Neural crest cell (in vitro differentiated cells): ENCODE measurements around the gene UPB1. TPM values are rescaled to one million over a fixed set of nuclear protein-coding genes. Genes with fewer than 3 reads are reported as not detected.

Source experiments
- DNase-seq: peaks from one replicate; pipeline ENCODE4 v3.0.0; 2021; ENCODE audit warnings: low read depth, mixed read lengths, low spot score
- H3K27ac Mint-ChIP-seq: one replicate; pipeline ENCODE4 v1.8.0; 2021; ENCODE audit warnings: mild to moderate bottlenecking, mixed read lengths; ENCODE audit not compliant: unreplicated experiment
- H3K27me3 Mint-ChIP-seq: 2 replicates; pipeline ENCODE4 v1.8.0; 2021; ENCODE audit warnings: low read depth, mild to moderate bottlenecking, mixed read lengths
- H3K36me3 Mint-ChIP-seq: 2 replicates; pipeline ENCODE4 v1.8.0; 2021; ENCODE audit warnings: low read depth, mild to moderate bottlenecking, mixed read lengths
- H3K4me1 Mint-ChIP-seq: 2 replicates; pipeline ENCODE4 v1.8.0; 2021; ENCODE audit warnings: mixed read lengths
- H3K4me3 Mint-ChIP-seq: one replicate; pipeline ENCODE4 v1.8.0; 2021; ENCODE audit warnings: mild to moderate bottlenecking, mixed read lengths
- H3K9me3 Mint-ChIP-seq: 2 replicates; pipeline ENCODE4 v1.8.0; 2021; ENCODE audit warnings: mixed read lengths
- CTCF ChIP-seq: fragments of 200-600 bp; sonication (generic); conservative IDR thresholded peaks from 2 replicates; pipeline ENCODE4 v1.5.0; 2021; ENCODE audit warnings: antibody characterized with exemption, mild to moderate bottlenecking
- total RNA-seq: library from RNA; stranded (reverse); gene quantifications from 2 replicates; pipeline ENCODE4 v1.2.1, GENCODE V29; 2021

UPB1 gene
- total RNA-seq, 1 donor from 2014 or later, result not detected

GRCh38 chr22:24559471-24559870, 64.3 kb downstream of the UPB1 start:
- Mint-ChIP-seq H3K27ac (no peak overlapping the region), H3K9me3 (no peaks in the 10 kb centered on the region), H3K4me1 (peaks cover 32% of the 10 kb centered on the region), H3K4me3 (peak overlapping the region; percentile 44), H3K36me3 (peaks cover 3% of the 10 kb centered on the region), H3K27me3 (no peaks in the 10 kb centered on the region)
- TF ChIP-seq CTCF, result no peak
- DNase-seq, result no peak

DNA sequence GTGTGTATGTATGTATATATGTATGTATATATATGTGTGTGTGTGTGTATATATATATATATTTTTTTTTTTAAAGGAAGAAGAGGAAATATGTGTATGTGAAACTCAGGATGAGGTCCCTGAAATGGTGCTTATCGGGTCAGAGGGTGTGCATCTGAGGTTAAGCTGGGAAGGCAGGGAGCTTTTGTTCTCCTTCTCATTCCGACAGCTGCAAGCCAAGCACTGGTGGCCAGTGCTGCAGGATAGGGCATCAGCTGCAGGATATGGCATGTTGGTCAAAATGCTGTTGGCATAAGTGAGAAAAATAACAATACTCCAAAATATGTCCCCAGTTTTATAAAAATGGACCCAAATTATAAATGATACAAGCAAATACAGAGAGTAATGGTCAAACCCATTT, 68.1 kb downstream of the UPB1 start:
- Mint-ChIP-seq H3K27ac (no peak overlapping the region), H3K4me1 (peaks cover 3% of the 10 kb centered on the region), H3K36me3 (peaks cover 3% of the 10 kb centered on the region), H3K27me3 (no peaks in the 10 kb centered on the region), H3K4me3 (no peak overlapping the region), H3K9me3 (no peaks in the 10 kb centered on the region)
- no peak for TF ChIP-seq CTCF
- DNase-seq, result no peak

GRCh38 chr22:24564376-24565058, 69.4 kb downstream of the UPB1 start:
- DNase-seq, result no peak
- TF ChIP-seq CTCF, result no peak
- no peaks in the 10 kb centered on the region for H3K9me3 Mint-ChIP-seq

DNA sequence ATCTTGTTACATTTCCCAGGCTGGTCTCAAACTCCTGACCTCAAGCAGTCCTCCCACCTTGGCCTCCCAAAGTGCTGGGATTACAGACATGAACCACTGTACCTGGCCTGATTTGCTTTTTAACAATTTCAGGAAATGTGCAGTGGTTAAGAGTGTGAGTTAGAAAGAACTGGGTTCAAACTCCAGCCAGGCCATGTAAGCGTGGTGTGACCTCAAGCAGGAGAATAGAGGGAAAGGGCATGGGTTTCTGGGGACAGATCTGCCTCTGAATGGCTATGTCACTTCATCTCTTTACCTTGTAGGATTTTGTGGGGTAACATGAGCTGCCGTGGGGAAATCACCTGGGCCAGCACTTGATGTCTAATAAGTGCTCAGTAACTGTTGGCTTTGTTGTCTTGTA, 69.9 kb downstream of the UPB1 start:
- Mint-ChIP-seq H3K27ac (no peak overlapping the region), H3K4me3 (no peak overlapping the region), H3K9me3 (no peaks in the 10 kb centered on the region), H3K36me3 (peaks cover 4% of the 10 kb centered on the region), H3K4me1 (no peaks in the 10 kb centered on the region), H3K27me3 (no peaks in the 10 kb centered on the region)
- no peak for TF ChIP-seq CTCF
- DNase-seq, result no peak

More at GRCh38 chr22:24564376-24565058, 69.4 kb downstream of the UPB1 start:
- Mint-ChIP-seq H3K4me3 (no peak overlapping the region), H3K27me3 (no peaks in the 10 kb centered on the region), H3K36me3 (peaks cover 1% of the 10 kb centered on the region), H3K4me1 (no peaks in the 10 kb centered on the region), H3K27ac (no peak overlapping the region)

DNA sequence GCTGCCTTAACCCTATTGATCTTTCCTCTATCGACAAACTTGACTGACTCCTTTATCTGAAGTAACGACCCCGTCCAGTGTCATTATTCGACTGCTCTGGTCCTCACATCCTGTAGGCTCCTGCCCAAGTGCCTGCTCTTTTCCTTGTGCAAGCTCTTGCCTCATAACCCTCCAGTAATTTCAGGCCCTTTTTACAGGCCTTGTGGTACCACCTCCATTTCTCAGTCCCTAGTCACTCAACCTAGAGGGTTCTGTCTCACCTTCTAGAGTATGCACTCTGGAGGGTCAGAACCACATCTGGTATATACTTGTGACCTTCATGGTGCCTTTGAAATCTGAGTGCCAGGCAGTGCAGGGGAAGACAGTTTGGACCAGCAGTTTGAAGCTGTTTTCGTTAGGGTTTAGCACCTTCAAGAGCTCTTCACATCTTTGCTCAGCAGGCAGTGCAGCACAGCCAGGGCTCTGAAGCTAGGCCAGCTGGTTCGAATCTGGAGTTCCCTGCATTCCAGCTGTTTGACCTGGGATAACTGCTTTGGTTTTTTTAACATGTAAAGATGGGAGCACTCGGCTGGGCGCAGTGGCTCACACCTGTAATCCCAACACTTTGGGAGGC, 71.9 kb downstream of the UPB1 start:
- no peak for TF ChIP-seq CTCF
- Mint-ChIP-seq H3K27ac (no peak overlapping the region), H3K4me3 (no peak overlapping the region), H3K36me3 (peaks cover 6% of the 10 kb centered on the region), H3K9me3 (no peaks in the 10 kb centered on the region), H3K27me3 (no peaks in the 10 kb centered on the region), H3K4me1 (no peaks in the 10 kb centered on the region)
- DNase-seq, result no peak
